Middle frontal gyrus (tissue), 1 donor: Measurements from ENCODE around the gene FAM3D.
A peak's percentile ranks its signal among the peaks of the same experiment; 100 is the strongest.

Experiments
- DNase-seq: peaks from one replicate; pipeline ENCODE4 v3.0.0-alpha.2; 2015; ENCODE audit warnings: low spot score; ENCODE audit errors: extremely low spot score

FAM3D gene

GRCh38 chr3:58656631-58657030 is 9.9 kb downstream of the FAM3D start:
- no peak for DNase-seq

GRCh38 chr3:58654466-58654865 is 12.1 kb downstream of the FAM3D start:
- no peak for DNase-seq

- DNase-seq: no peak
Measured at GRCh38 chr3:58652624-58653023, 13.9 kb downstream of the FAM3D start.

- no peak for DNase-seq
Measured at GRCh38 chr3:58651276-58651675, 15.3 kb downstream of the FAM3D start.

GRCh38 chr3:58647381-58648141 is 19.0 kb downstream of the FAM3D start:
- no peak for DNase-seq

- no peak for DNase-seq
Measured at GRCh38 chr3:58646503-58646902, 20.1 kb downstream of the FAM3D start.

GRCh38 chr3:58645726-58646125 is 20.8 kb downstream of the FAM3D start:
- DNase-seq: no peak

GRCh38 chr3:58642846-58643245 is 23.7 kb downstream of the FAM3D start:
- no peak for DNase-seq

GRCh38 chr3:58640700-58641372 is 25.7 kb downstream of the FAM3D start:
- peak; percentile 71 for DNase-seq

- no peak for DNase-seq
Measured at GRCh38 chr3:58639842-58640241, 26.7 kb downstream of the FAM3D start.

GRCh38 chr3:58639001-58639400 is 27.6 kb downstream of the FAM3D start:
- DNase-seq: no peak

- no peak for DNase-seq
Measured at GRCh38 chr3:58638591-58638990, 28.0 kb downstream of the FAM3D start.

GRCh38 chr3:58637509-58637908 is 29.1 kb downstream of the FAM3D start:
- DNase-seq: no peak

GRCh38 chr3:58635371-58636285 is 30.9 kb downstream of the FAM3D start:
- no peak for DNase-seq

GRCh38 chr3:58633157-58633865 is 33.3 kb downstream of the FAM3D start:
- no peak for DNase-seq

- DNase-seq: no peak
Measured at GRCh38 chr3:58631742-58632141, 34.8 kb downstream of the FAM3D start.

GRCh38 chr3:58630710-58631092 is 35.9 kb downstream of the FAM3D start:
- no peak for DNase-seq

- peak; percentile 53 for DNase-seq
Measured at GRCh38 chr3:58630076-58630709, 36.4 kb downstream of the FAM3D start.

GRCh38 chr3:58629629-58630028 is 36.9 kb downstream of the FAM3D start:
- DNase-seq: no peak

- DNase-seq: no peak
Measured at GRCh38 chr3:58628823-58629562, 37.6 kb downstream of the FAM3D start.
